ENCODE measurements around the gene USP34. TPM values are rescaled to one million over a fixed set of nuclear protein-coding genes. Genes with fewer than 3 reads are reported as not detected.

Gene USP34
- total and polyA plus RNA-seq, 9 donors, result 57.4 to 132 (median 116) TPM

- 96 to 100% (median 99%) methylated on average over 2 of the region's 2 CpGs for WGBS, 3 donors
- DNase-seq, result no peak
- no peaks in the 10 kb centered on the region for H3K4me1 ChIP-seq (ENCODE audit: insufficient read depth)
- intact Hi-C loops (cut with DNase I), result no loop called here
- H3K36me3 ChIP-seq, result no peaks in the 10 kb centered on the region
- H3K27me3 ChIP-seq, result no peaks in the 10 kb centered on the region
- H3K9me3 ChIP-seq, result no peaks in the 10 kb centered on the region
- TF ChIP-seq CTCF (IDR thresholded peaks at IDR 0.05) (no peak), POLR2A (IDR thresholded peaks at IDR 0.05) (no peak), EP300 (IDR thresholded peaks at IDR 0.05) (no peak)
- no peak overlapping the region for H3K4me3 ChIP-seq
- no peak overlapping the region for H3K27ac ChIP-seq
Observed at GRCh38 chr2:61145990-61146389, 324.9 kb downstream of the USP34 start.

- Histone ChIP-seq H3K9me3 (no peaks in the 10 kb centered on the region), H3K4me1 (ENCODE audit: insufficient read depth) (no peaks in the 10 kb centered on the region), H3K27ac (peak overlapping the region in 1 of 2 donors; percentile 63), H3K36me3 (no peaks in the 10 kb centered on the region), H3K4me3 (peak overlapping the region; percentile 50), H3K27me3 (no peaks in the 10 kb centered on the region)
- DNase-seq, result peak; percentile 96 to 98 (median 97)
- 1 to 3% (median 2%) methylated on average over 31 of the region's 31 CpGs for WGBS, 3 donors
- TF ChIP-seq CTCF (IDR thresholded peaks at IDR 0.05), result no peak
- no peak for TF ChIP-seq EP300 (IDR thresholded peaks at IDR 0.05)
- TF ChIP-seq POLR2A (IDR thresholded peaks at IDR 0.05), result peak; percentile 78
- intact Hi-C loops (cut with DNase I), result no loop called here
Observed at GRCh38 chr2:61144697-61145268, 326.1 kb downstream of the USP34 start.

- intact Hi-C loops (cut with DNase I), result no loop called here
- TF ChIP-seq POLR2A (IDR thresholded peaks at IDR 0.05), result no peak
- no peak for TF ChIP-seq EP300 (IDR thresholded peaks at IDR 0.05)
- no peak for TF ChIP-seq CTCF (IDR thresholded peaks at IDR 0.05)
- 49 to 89% (median 84%) methylated on average over 1 of the region's 1 CpG for WGBS, 3 donors
- H3K9me3 ChIP-seq, result no peaks in the 10 kb centered on the region
- no peak overlapping the region for H3K4me3 ChIP-seq
- H3K36me3 ChIP-seq, result no peaks in the 10 kb centered on the region
- no peak for DNase-seq
- H3K27ac ChIP-seq, result no peak overlapping the region
- no peaks in the 10 kb centered on the region for H3K4me1 ChIP-seq (ENCODE audit: insufficient read depth)
- H3K27me3 ChIP-seq, result no peaks in the 10 kb centered on the region
Observed at GRCh38 chr2:61141151-61141550, 329.7 kb downstream of the USP34 start.

- DNase-seq, result no peak
- Histone ChIP-seq H3K27me3 (no peaks in the 10 kb centered on the region), H3K4me3 (no peak overlapping the region), H3K36me3 (no peaks in the 10 kb centered on the region), H3K27ac (no peak overlapping the region), H3K9me3 (no peaks in the 10 kb centered on the region), H3K4me1 (ENCODE audit: insufficient read depth) (no peaks in the 10 kb centered on the region)
- TF ChIP-seq EP300 (IDR thresholded peaks at IDR 0.05) (no peak), CTCF (IDR thresholded peaks at IDR 0.05) (no peak), POLR2A (IDR thresholded peaks at IDR 0.05) (no peak)
- 82 to 91% (median 88%) methylated on average over 4 of the region's 4 CpGs for WGBS, 3 donors
- intact Hi-C loops (cut with DNase I), result no loop called here
Observed at GRCh38 chr2:61138859-61139258, 332.0 kb downstream of the USP34 start.

Small RNAs within 50 kb of the gene (small RNA-seq; reads per million reads assigned to genes)
- not detected for gene SNORA70B

Other genes with a start within 250 kb of the USP34 start
- 100 to 1,000 TPM in 4 of 7 donors, 10 to 100 TPM in 3; 93.5 to 211 (median 114) TPM for gene XPO1, start 67.3 kb upstream of the USP34 start, total RNA-seq
- 10 to 100 TPM; 48.0 to 98.1 TPM for gene XPO1, start 67.3 kb upstream of the USP34 start, polyA plus RNA-seq

Measured in ovary (tissue), 9 donors.